Osteoblast (primary cell): ENCODE data around the gene PIEZO2. TPM values are rescaled to one million over a fixed set of nuclear protein-coding genes. Genes with fewer than 3 reads are reported as not detected.

Experiments used
- DNase-seq: peaks from one replicate; pipeline ENCODE4 v3.0.0; 2011; ENCODE audit warnings: low spot score, mixed read lengths; ENCODE audit not compliant: insufficient read length; ENCODE audit errors: missing footprints
- H2AFZ ChIP-seq: 2 replicates; pipeline ENCODE4 v1.6.0; 2011; ENCODE audit warnings: mild to moderate bottlenecking, low read length
- H3K27ac ChIP-seq: 2 replicates; pipeline ENCODE4 v1.5.1; 2011; ENCODE audit warnings: mild to moderate bottlenecking, low read depth, low read length, moderate library complexity
- H3K27me3 ChIP-seq: 2 replicates; pipeline ENCODE4 v1.6.0; 2012; ENCODE audit warnings: mild to moderate bottlenecking, control low read depth, inconsistent platforms, low read length, moderate library complexity; ENCODE audit not compliant: insufficient read depth
- H3K36me3 ChIP-seq: 2 replicates; pipeline ENCODE4 v1.5.1; 2011; ENCODE audit warnings: mild to moderate bottlenecking, low read length, control low read depth, moderate library complexity; ENCODE audit not compliant: insufficient read depth
- H3K4me1 ChIP-seq: 2 replicates; pipeline ENCODE4 v1.5.1; 2011; ENCODE audit warnings: mild to moderate bottlenecking, low read length, control low read depth, moderate library complexity; ENCODE audit not compliant: insufficient read depth
- H3K4me2 ChIP-seq: 2 replicates; pipeline ENCODE4 v1.6.0; 2011; ENCODE audit warnings: mild to moderate bottlenecking, low read length; ENCODE audit not compliant: insufficient read depth
- H3K4me3 ChIP-seq: fragments of 200-600 bp; sonication (generic); 3 replicates; pipeline ENCODE4 v1.5.1; 2012; ENCODE audit warnings: mild to moderate bottlenecking, low read length, inconsistent platforms; ENCODE audit not compliant: insufficient read depth
- H3K79me2 ChIP-seq: 2 replicates; pipeline ENCODE4 v1.6.0; 2012; ENCODE audit warnings: mild to moderate bottlenecking, low read length, control low read depth, inconsistent platforms; ENCODE audit not compliant: insufficient read depth
- H3K9me3 ChIP-seq: 2 replicates; pipeline ENCODE4 v1.5.1; 2011; ENCODE audit warnings: low read depth, low read length, control low read depth
- H4K20me1 ChIP-seq: 2 replicates; pipeline ENCODE4 v1.6.0; 2012; ENCODE audit warnings: mild to moderate bottlenecking, low read length, control low read depth; ENCODE audit not compliant: insufficient read depth
- CTCF ChIP-seq: IDR thresholded peaks from 2 replicates; pipeline ENCODE4 v1.5.1; 2011; ENCODE audit warnings: mild to moderate bottlenecking, low read depth, low read length, moderate library complexity; ENCODE audit errors: extremely low read depth
- total RNA-seq: library from RNA; depleted of rRNA; stranded (reverse); fragments of >200 nt; gene quantifications from 2 replicates; pipeline ENCODE4 v1.2.3, GENCODE V29; 2012

The PIEZO2 gene
- total RNA-seq, 1 donor, result 46.7 TPM

GRCh38 chr18:10979411-10979810 lies 170.0 kb downstream of the PIEZO2 start:
- H3K27me3 ChIP-seq, result no peaks in the 10 kb centered on the region
- H3K79me2 ChIP-seq, result no peaks in the 10 kb centered on the region
- DNase-seq, result peak; percentile 30
- H3K4me2 ChIP-seq, result no peak overlapping the region
- no peak overlapping the region for H3K4me3 ChIP-seq
- no peaks in the 10 kb centered on the region for H3K36me3 ChIP-seq
- no peaks in the 10 kb centered on the region for H3K4me1 ChIP-seq
- H3K27ac ChIP-seq, result no peak overlapping the region
- TF ChIP-seq CTCF, result no peak
- H3K9me3 ChIP-seq, result no peaks in the 10 kb centered on the region
- H2AFZ ChIP-seq, result no peak overlapping the region
- H4K20me1 ChIP-seq, result no peaks in the 10 kb centered on the region

GRCh38 chr18:10977042-10977441 lies 172.3 kb downstream of the PIEZO2 start:
- no peaks in the 10 kb centered on the region for H3K4me1 ChIP-seq
- no peaks in the 10 kb centered on the region for H3K36me3 ChIP-seq
- no peaks in the 10 kb centered on the region for H3K27me3 ChIP-seq
- no peak for TF ChIP-seq CTCF
- no peak overlapping the region for H3K27ac ChIP-seq
- no peaks in the 10 kb centered on the region for H4K20me1 ChIP-seq
- no peak for DNase-seq
- no peaks in the 10 kb centered on the region for H3K79me2 ChIP-seq
- H3K9me3 ChIP-seq, result no peaks in the 10 kb centered on the region
- no peak overlapping the region for H2AFZ ChIP-seq
- no peak overlapping the region for H3K4me2 ChIP-seq
- H3K4me3 ChIP-seq, result no peak overlapping the region

DNA sequence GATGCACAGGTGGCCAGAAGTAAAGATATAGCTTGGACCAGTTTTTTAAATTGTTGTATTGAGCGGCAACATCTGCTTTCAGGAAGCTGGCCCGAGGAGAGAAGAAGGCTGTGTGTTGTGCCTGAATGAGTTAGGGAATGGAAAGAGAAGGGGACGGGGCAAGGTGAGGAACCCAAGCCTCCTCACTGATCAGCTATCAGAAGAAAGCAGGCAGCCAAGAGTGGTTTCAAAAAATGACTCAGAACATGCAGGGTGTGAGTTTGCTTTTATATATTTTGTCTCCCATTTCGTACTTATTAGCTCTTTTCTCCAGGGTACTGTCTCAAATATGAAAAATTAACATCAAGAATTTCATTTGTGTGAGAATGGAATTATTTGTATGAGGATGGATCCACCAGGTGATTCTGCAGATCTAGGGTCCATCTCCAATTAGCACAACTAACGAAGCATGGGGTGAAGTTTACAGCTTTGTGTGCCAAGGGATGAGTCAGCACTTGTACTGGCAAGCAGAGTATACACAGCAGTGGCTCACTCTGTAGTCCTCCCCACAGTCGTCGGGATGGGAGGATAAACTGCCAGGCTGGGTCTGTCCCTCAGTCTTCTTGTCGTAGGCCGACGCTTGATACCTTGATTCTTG lies 175.7 kb downstream of the PIEZO2 start:
- no peak overlapping the region for H2AFZ ChIP-seq
- DNase-seq, result peak; percentile 21

DNA sequence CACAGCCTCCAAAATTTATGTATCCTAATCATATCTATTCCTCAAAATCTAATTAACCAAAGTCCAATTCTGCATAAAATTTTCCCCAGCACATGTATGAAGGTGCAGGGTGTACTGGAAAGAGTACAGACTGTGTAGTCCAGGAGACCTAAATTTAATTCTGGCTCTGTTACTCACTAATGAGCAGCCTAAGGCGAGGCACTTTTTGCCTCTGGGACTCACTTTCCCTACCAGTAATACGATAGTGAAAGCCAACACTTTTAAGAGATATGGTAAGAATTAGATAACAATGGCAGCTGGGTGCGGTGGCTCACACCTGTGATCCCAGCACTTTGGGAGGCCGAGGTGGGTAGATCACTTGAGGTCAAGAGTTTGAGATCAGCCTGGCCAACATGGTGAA lies 177.7 kb downstream of the PIEZO2 start:
- H3K79me2 ChIP-seq, result no peaks in the 10 kb centered on the region
- H3K36me3 ChIP-seq, result no peaks in the 10 kb centered on the region
- no peaks in the 10 kb centered on the region for H4K20me1 ChIP-seq
- no peaks in the 10 kb centered on the region for H3K27me3 ChIP-seq
- no peak overlapping the region for H3K27ac ChIP-seq
- no peak overlapping the region for H3K4me3 ChIP-seq
- DNase-seq, result no peak
- no peaks in the 10 kb centered on the region for H3K9me3 ChIP-seq
- no peak overlapping the region for H2AFZ ChIP-seq
- no peaks in the 10 kb centered on the region for H3K4me1 ChIP-seq
- no peak for TF ChIP-seq CTCF
- no peak overlapping the region for H3K4me2 ChIP-seq

More for the DNA sequence above, 175.7 kb downstream of the PIEZO2 start:
- Histone ChIP-seq H3K4me2 (no peak overlapping the region), H3K4me3 (no peak overlapping the region), H4K20me1 (no peaks in the 10 kb centered on the region), H3K9me3 (no peaks in the 10 kb centered on the region), H3K36me3 (no peaks in the 10 kb centered on the region), H3K4me1 (no peaks in the 10 kb centered on the region), H3K27me3 (no peaks in the 10 kb centered on the region), H3K79me2 (no peaks in the 10 kb centered on the region), H3K27ac (no peak overlapping the region)
- TF ChIP-seq CTCF, result no peak
